ENCODE data around the gene FRS2.

The FRS2 gene

GRCh38 chr12:69430942-69431590 lies 39.1 kb upstream of the FRS2 start:
- ChIA-PET POLR2A (no interaction called here), CTCF (no interaction called here)
- no peak for TF ChIP-seq CTCF (IDR thresholded peaks at IDR 0.05; ENCODE audit: control extremely low read depth, extremely low read depth, low read depth, missing control alignments)
- DNase-seq (ENCODE audit: extremely low spot score) = no peak

GRCh38 chr12:69431591-69432222 lies 38.5 kb upstream of the FRS2 start:
- POLR2A ChIA-PET = no interaction called here
- DNase-seq (ENCODE audit: extremely low spot score) = no peak
- no peak for TF ChIP-seq CTCF (IDR thresholded peaks at IDR 0.05; ENCODE audit: control extremely low read depth, extremely low read depth, low read depth, missing control alignments)
- CTCF ChIA-PET = interaction anchor here (1.9 kb wide), 1 partner anchor 12 kb away, joined by 5 read pairs; no protein-coding TSS in a partner anchor

GRCh38 chr12:69433653-69434052 lies 36.5 kb upstream of the FRS2 start:
- CTCF ChIA-PET = interaction anchor here (1.9 kb wide), 1 partner anchor 13 kb away, joined by 5 read pairs; no protein-coding TSS in a partner anchor
- no peak for DNase-seq (ENCODE audit: extremely low spot score)
- TF ChIP-seq CTCF (IDR thresholded peaks at IDR 0.05; ENCODE audit: control extremely low read depth, extremely low read depth, low read depth, missing control alignments) = no peak
- POLR2A ChIA-PET = no interaction called here

DNA sequence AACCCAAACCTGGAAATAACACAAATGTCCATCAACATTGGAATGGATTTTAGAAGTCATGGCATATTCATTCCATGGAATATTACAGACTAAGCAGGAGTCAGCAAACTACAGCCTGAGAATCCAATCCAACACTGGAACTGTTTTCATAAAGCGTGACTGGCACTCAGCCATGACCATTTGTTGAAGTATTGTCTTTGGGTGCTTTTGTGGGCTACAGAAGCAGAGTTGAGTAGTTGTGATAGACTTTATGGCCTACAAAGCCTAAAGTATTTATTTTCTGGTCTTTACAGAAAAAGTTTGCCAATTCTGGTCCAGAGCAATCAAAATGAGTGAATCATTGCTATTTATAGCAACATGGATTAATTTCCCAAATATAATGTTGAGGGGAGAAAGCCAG lies 34.5 kb upstream of the FRS2 start:
- ChIA-PET CTCF (no interaction called here), POLR2A (no interaction called here)
- no peak for TF ChIP-seq CTCF (IDR thresholded peaks at IDR 0.05; ENCODE audit: control extremely low read depth, extremely low read depth, low read depth, missing control alignments)
- DNase-seq (ENCODE audit: extremely low spot score) = no peak

- no peak for TF ChIP-seq CTCF (IDR thresholded peaks at IDR 0.05; ENCODE audit: control extremely low read depth, extremely low read depth, low read depth, missing control alignments)
- no peak for DNase-seq (ENCODE audit: extremely low spot score)
- CTCF ChIA-PET = no interaction called here
- POLR2A ChIA-PET = no interaction called here
Measured at GRCh38 chr12:69437073-69437472, 33.1 kb upstream of the FRS2 start.

- ChIA-PET POLR2A (no interaction called here), CTCF (interaction anchor here (1.3 to 1.4 kb wide), 2 partner anchors 9 to 12 kb away, joined by 3 to 4 read pairs; no protein-coding TSS in a partner anchor)
- TF ChIP-seq CTCF (IDR thresholded peaks at IDR 0.05; ENCODE audit: control extremely low read depth, extremely low read depth, low read depth, missing control alignments) = no peak
- no peak for DNase-seq (ENCODE audit: extremely low spot score)
Measured at GRCh38 chr12:69438539-69438938, 31.6 kb upstream of the FRS2 start.

All from GM10248 (cell line).